Vagina (tissue), 2 donors: ENCODE results near the gene EVA1C.

ENCODE experiments used
- POLR2A ChIP-seq, 2 donors: fragments of 450-650 bp; IDR thresholded peaks; one replicate each; pipeline ENCODE4 v1.6.1; 2017; ENCODE audit warnings: antibody characterized with exemption in 2 of 2, mild to moderate bottlenecking in 2 of 2, moderate library complexity in 2 of 2
- POLR2AphosphoS5 ChIP-seq, 2 donors: sonication (generic); formaldehyde crosslinking; IDR thresholded peaks; one replicate each; pipeline ENCODE4 v1.9.0; 2017; ENCODE audit warnings: antibody characterized with exemption in 2 of 2, mild to moderate bottlenecking in 2 of 2, low read depth in 1 of 2; ENCODE audit not compliant: insufficient read depth in 1 of 2
- TF ChIP-seq, protein P1 (sequence below), 3 experiments: fragments of 450-650 bp in 2 of 3; fragments of 200-600 bp in 1 of 3; sonication (generic) in 1 of 3; IDR thresholded peaks; one replicate each; pipeline ENCODE4 v1.5.1; 2017 to 2019; ENCODE audit warnings: antibody characterized with exemption in 3 of 3, mild to moderate bottlenecking in 2 of 3, moderate library complexity in 2 of 3

DNA sequence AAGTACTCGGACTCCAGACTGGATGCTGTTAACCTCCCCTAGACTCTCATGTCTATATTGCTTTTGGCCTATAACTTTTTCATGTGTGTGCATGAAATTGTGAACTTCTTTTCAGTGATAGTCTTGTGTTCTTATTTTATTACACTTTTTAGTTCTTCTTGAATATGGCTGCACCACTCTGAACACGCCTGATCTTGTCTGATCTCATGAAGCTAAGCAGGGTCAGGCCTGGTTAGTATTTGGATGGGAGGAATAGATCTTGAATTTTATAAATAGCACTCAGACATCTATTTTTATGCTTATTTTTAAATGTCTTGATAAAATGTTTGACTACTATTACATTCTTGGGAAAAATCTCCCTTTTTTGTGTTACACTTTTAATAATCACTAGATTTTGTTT, 150.4 kb downstream of the EVA1C start:
- TF ChIP-seq, protein P1, sequence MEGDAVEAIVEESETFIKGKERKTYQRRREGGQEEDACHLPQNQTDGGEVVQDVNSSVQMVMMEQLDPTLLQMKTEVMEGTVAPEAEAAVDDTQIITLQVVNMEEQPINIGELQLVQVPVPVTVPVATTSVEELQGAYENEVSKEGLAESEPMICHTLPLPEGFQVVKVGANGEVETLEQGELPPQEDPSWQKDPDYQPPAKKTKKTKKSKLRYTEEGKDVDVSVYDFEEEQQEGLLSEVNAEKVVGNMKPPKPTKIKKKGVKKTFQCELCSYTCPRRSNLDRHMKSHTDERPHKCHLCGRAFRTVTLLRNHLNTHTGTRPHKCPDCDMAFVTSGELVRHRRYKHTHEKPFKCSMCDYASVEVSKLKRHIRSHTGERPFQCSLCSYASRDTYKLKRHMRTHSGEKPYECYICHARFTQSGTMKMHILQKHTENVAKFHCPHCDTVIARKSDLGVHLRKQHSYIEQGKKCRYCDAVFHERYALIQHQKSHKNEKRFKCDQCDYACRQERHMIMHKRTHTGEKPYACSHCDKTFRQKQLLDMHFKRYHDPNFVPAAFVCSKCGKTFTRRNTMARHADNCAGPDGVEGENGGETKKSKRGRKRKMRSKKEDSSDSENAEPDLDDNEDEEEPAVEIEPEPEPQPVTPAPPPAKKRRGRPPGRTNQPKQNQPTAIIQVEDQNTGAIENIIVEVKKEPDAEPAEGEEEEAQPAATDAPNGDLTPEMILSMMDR (IDR thresholded peaks at IDR 0.05) = no peak
- no peak for TF ChIP-seq POLR2A (IDR thresholded peaks at IDR 0.05)
- no peak for TF ChIP-seq POLR2AphosphoS5 (IDR thresholded peaks at IDR 0.05; ENCODE audit: insufficient read depth in 1 of 2, low read depth in 1 of 2)
